Dedifferentiated amniotic fluid mesenchymal stem cell (primary cell): ENCODE results near the gene PPRC1.

Source experiments
- DNase-seq: peaks from one replicate; pipeline ENCODE4 v3.0.0-alpha.2; 2016; ENCODE audit errors: extremely low spot score

Gene PPRC1

GRCh38 chr10:102132563-102133372 is at the start of gene PPRC1:
Gene PPRC1 (plus strand): TSS chr10:102133040. CDS start chr10:102133069, 29 bp downstream.
- peak; percentile 99 for DNase-seq

GRCh38 chr10:102083541-102083940 is 49.3 kb upstream of the PPRC1 start:
- no peak for DNase-seq

GRCh38 chr10:102085336-102085735 is 47.5 kb upstream of the PPRC1 start:
- no peak for DNase-seq

GRCh38 chr10:102086196-102086595 is 46.6 kb upstream of the PPRC1 start:
- no peak for DNase-seq

GRCh38 chr10:102090772-102091171 is 42.1 kb upstream of the PPRC1 start:
- no peak for DNase-seq

GRCh38 chr10:102096449-102096848 is 36.4 kb upstream of the PPRC1 start:
- no peak for DNase-seq

GRCh38 chr10:102101152-102101551 is 31.7 kb upstream of the PPRC1 start:
- DNase-seq, result no peak

GRCh38 chr10:102102421-102102820 is 30.4 kb upstream of the PPRC1 start:
- no peak for DNase-seq

GRCh38 chr10:102106998-102107397 is 25.8 kb upstream of the PPRC1 start:
- DNase-seq, result no peak

- DNase-seq, result no peak
Observed at GRCh38 chr10:102109166-102110116, 23.4 kb upstream of the PPRC1 start.

- DNase-seq, result no peak
Observed at GRCh38 chr10:102111276-102111675, 21.6 kb upstream of the PPRC1 start.

GRCh38 chr10:102112210-102112817 is 20.5 kb upstream of the PPRC1 start:
- no peak for DNase-seq

- DNase-seq, result no peak
Observed at GRCh38 chr10:102113261-102113955, 19.4 kb upstream of the PPRC1 start.

- DNase-seq, result no peak
Observed at GRCh38 chr10:102113956-102114857, 18.6 kb upstream of the PPRC1 start.

- DNase-seq, result peak; percentile 81
Observed at GRCh38 chr10:102114861-102115618, 17.8 kb upstream of the PPRC1 start.

GRCh38 chr10:102115775-102116174 is 17.1 kb upstream of the PPRC1 start:
- DNase-seq, result no peak

- DNase-seq, result no peak
Observed at GRCh38 chr10:102116656-102117055, 16.2 kb upstream of the PPRC1 start.

GRCh38 chr10:102117391-102118159 is 15.3 kb upstream of the PPRC1 start:
- peak; percentile 73 for DNase-seq

- DNase-seq, result no peak
Observed at GRCh38 chr10:102118867-102119266, 14.0 kb upstream of the PPRC1 start.
